Smooth muscle cell (in vitro differentiated cells): Measurements from ENCODE around the gene GSK3A. TPM values are rescaled to one million over a fixed set of nuclear protein-coding genes. Genes with fewer than 3 reads are reported as not detected.
A peak's percentile ranks its signal among the peaks of the same experiment; 100 is the strongest.

Experiments
- DNase-seq: peaks from one replicate; lab custom pipeline; 2025; ENCODE audit not compliant: unreplicated experiment; lab: John Stamatoyannopoulos, UW
- H2AFZ ChIP-seq: fragments of 200-600 bp; sonication (generic); 2 replicates; pipeline ENCODE4 v1.6.0; 2016; ENCODE audit warnings: antibody characterized with exemption, low read depth, mild to moderate bottlenecking
- H3F3A ChIP-seq: fragments of 200-600 bp; sonication (generic); 2 replicates; pipeline ENCODE4 v1.6.0; 2017; ENCODE audit warnings: antibody characterized with exemption, low read depth
- H3K27ac ChIP-seq: fragments of 200-600 bp; sonication (generic); 2 replicates; pipeline ENCODE4 v1.5.1; 2016; ENCODE audit warnings: low read depth, mild to moderate bottlenecking
- H3K27me3 ChIP-seq: fragments of 200-600 bp; sonication (generic); 2 replicates; pipeline ENCODE4 v1.6.1; 2016; ENCODE audit warnings: low read depth, mild to moderate bottlenecking
- H3K36me3 ChIP-seq: fragments of 200-600 bp; sonication (generic); 2 replicates; pipeline ENCODE4 v1.5.1; 2016; ENCODE audit warnings: low read depth
- H3K4me1 ChIP-seq: fragments of 200-600 bp; sonication (generic); 2 replicates; pipeline ENCODE4 v1.5.1; 2016; ENCODE audit warnings: low read depth
- H3K4me2 ChIP-seq: fragments of 200-600 bp; sonication (generic); 2 replicates; pipeline ENCODE4 v1.6.0; 2016; ENCODE audit warnings: mild to moderate bottlenecking
- H3K4me3 ChIP-seq: fragments of 200-600 bp; sonication (generic); 2 replicates; pipeline ENCODE4 v1.5.1; 2016; ENCODE audit warnings: mild to moderate bottlenecking
- H3K79me2 ChIP-seq: fragments of 200-600 bp; sonication (generic); 2 replicates; pipeline ENCODE4 v1.6.0; 2016; ENCODE audit warnings: low read depth, mild to moderate bottlenecking
- H3K9ac ChIP-seq: fragments of 200-600 bp; sonication (generic); 2 replicates; pipeline ENCODE4 v1.6.0; 2016; ENCODE audit warnings: low read depth
- H3K9me3 ChIP-seq: fragments of 200-600 bp; sonication (generic); replicated peaks from 2 replicates; pipeline ENCODE4 v1.5.1; 2016; ENCODE audit warnings: low read depth
- H4K20me1 ChIP-seq: fragments of 200-600 bp; sonication (generic); 2 replicates; pipeline ENCODE4 v1.6.0; 2016; ENCODE audit warnings: low read depth
- CTCF ChIP-seq: fragments of 200-600 bp; sonication (generic); IDR thresholded peaks from 2 replicates; pipeline ENCODE4 v1.5.1; 2017; ENCODE audit warnings: borderline replicate concordance, mild to moderate bottlenecking, antibody characterized with exemption; ENCODE audit not compliant: insufficient read depth, poor library complexity, severe bottlenecking
- WGBS: methylation state at CpG from one replicate; pipeline ENCODE4 v1.1.7; 2016; ENCODE audit warnings: low lambda C conversion rate; 5-methylcytosine and 5-hydroxymethylcytosine counted together
- polyA plus RNA-seq: library from polyadenylated mRNA; unstranded; fragments of >200 nt; fragmentation: Nextera tagmentation; extraction: Ambion mirVana; gene quantifications from 2 replicates; pipeline ENCODE4 v1.2.1, GENCODE V29; 2016
- total RNA-seq: library from RNA; depleted of rRNA; stranded (reverse); fragments of >200 nt; gene quantifications from 2 replicates; pipeline ENCODE4 v1.2.3, GENCODE V29; 2014

Gene GSK3A
- total and polyA plus RNA-seq, 2 experiments from 2014 or later = 27.4 to 39.0 TPM

- H3K4me2 ChIP-seq = peak overlapping the region; percentile 95
- H3K36me3 ChIP-seq = no peaks in the 10 kb centered on the region
- 10% methylated on average over 11 of the region's 74 CpGs for WGBS
- no peak for TF ChIP-seq CTCF
- peak; percentile 90 for DNase-seq
- peaks cover 42% of the 10 kb centered on the region for H4K20me1 ChIP-seq
- H3K9ac ChIP-seq = peak overlapping the region; percentile 49
- peaks cover 33% of the 10 kb centered on the region for H3F3A ChIP-seq
- no peaks in the 10 kb centered on the region for H3K27me3 ChIP-seq
- H3K27ac ChIP-seq = peak overlapping the region; percentile 97
- no peaks in the 10 kb centered on the region for H3K9me3 ChIP-seq
- H3K4me1 ChIP-seq = peaks cover 36% of the 10 kb centered on the region
- H2AFZ ChIP-seq = no peak overlapping the region
- H3K4me3 ChIP-seq = peak overlapping the region; percentile 40
- peaks cover 12% of the 10 kb centered on the region for H3K79me2 ChIP-seq
Observed at GRCh38 chr19:42283188-42284065, 41.0 kb upstream of the GSK3A start.

DNA sequence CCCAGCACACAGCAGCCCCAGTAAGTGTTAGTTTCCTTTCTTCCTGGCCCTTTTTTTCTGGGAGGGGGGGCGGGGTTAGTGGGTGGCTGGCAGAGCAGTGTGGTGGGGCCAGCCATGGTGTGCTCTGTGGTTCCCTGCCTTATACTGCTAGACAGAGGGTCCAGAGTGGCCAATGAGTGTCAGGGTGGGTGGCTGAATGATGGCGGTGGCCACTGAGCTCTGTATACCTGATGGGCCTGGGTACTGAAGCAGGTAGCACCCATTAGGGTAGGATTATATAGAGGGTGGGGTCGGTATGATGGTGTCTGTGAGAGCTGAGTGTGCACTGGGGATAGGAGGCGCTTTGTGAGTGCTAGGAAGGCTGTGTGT is 40.4 kb upstream of the GSK3A start:
- peaks cover 36% of the 10 kb centered on the region for H3F3A ChIP-seq
- H3K36me3 ChIP-seq = no peaks in the 10 kb centered on the region
- H3K4me1 ChIP-seq = peaks cover 37% of the 10 kb centered on the region
- no peaks in the 10 kb centered on the region for H3K9me3 ChIP-seq
- WGBS = 43% methylated on average over 4 of the region's 4 CpGs
- DNase-seq = no peak
- H3K9ac ChIP-seq = no peak overlapping the region
- H3K4me2 ChIP-seq = peak overlapping the region; percentile 95
- H3K27ac ChIP-seq = peak overlapping the region; percentile 97
- H4K20me1 ChIP-seq = peaks cover 38% of the 10 kb centered on the region
- TF ChIP-seq CTCF = no peak
- peak overlapping the region; percentile 40 for H3K4me3 ChIP-seq
- H3K79me2 ChIP-seq = peaks cover 12% of the 10 kb centered on the region
- H2AFZ ChIP-seq = no peak overlapping the region
- H3K27me3 ChIP-seq = no peaks in the 10 kb centered on the region

- H2AFZ ChIP-seq = no peak overlapping the region
- TF ChIP-seq CTCF = no peak
- no peaks in the 10 kb centered on the region for H3K9me3 ChIP-seq
- peak overlapping the region; percentile 94 for H3K4me3 ChIP-seq
- peaks cover 12% of the 10 kb centered on the region for H3K79me2 ChIP-seq
- H3K4me2 ChIP-seq = peak overlapping the region; percentile 95
- peaks cover 40% of the 10 kb centered on the region for H4K20me1 ChIP-seq
- H3K27me3 ChIP-seq = no peaks in the 10 kb centered on the region
- H3K27ac ChIP-seq = peak overlapping the region; percentile 97
- DNase-seq = no peak
- H3F3A ChIP-seq = peaks cover 36% of the 10 kb centered on the region
- H3K9ac ChIP-seq = peak overlapping the region; percentile 78
- H3K4me1 ChIP-seq = peaks cover 43% of the 10 kb centered on the region
- WGBS = 13% methylated on average over 7 of the region's 7 CpGs
- H3K36me3 ChIP-seq = no peaks in the 10 kb centered on the region
Observed at GRCh38 chr19:42281827-42282762, 39.7 kb upstream of the GSK3A start.
